Activated T-cell treated with anti-CD3 and anti-CD28 coated beads, Interleukin-2, amount 50 U/mL, for 24 hours (primary cell): ENCODE results near the gene CCN5.

ENCODE experiments used
- DNase-seq: peaks from one replicate; pipeline ENCODE4 v3.0.0-alpha.2; 2020
- H3K27ac Mint-ChIP-seq: 2 replicates; pipeline ENCODE4 v1.8.0; 2020; ENCODE audit warnings: mild to moderate bottlenecking, mixed read lengths
- H3K27me3 Mint-ChIP-seq: 2 replicates; pipeline ENCODE4 v1.8.0; 2020; ENCODE audit warnings: mixed read lengths
- H3K36me3 Mint-ChIP-seq: 2 replicates; pipeline ENCODE4 v1.8.0; 2020; ENCODE audit warnings: low read depth, mixed read lengths
- H3K4me1 Mint-ChIP-seq: 2 replicates; pipeline ENCODE4 v1.8.0; 2020; ENCODE audit warnings: low read depth, mixed read lengths
- H3K4me3 Mint-ChIP-seq: 2 replicates; pipeline ENCODE4 v1.8.0; 2020; ENCODE audit warnings: mild to moderate bottlenecking, moderate library complexity, mixed read lengths
- H3K9me3 Mint-ChIP-seq: 2 replicates; pipeline ENCODE4 v1.8.0; 2020; ENCODE audit warnings: mixed read lengths

The CCN5 gene

GRCh38 chr20:44719841-44720240, 4.7 kb downstream of the CCN5 start:
- H3K36me3 Mint-ChIP-seq: no peaks in the 10 kb centered on the region
- H3K27me3 Mint-ChIP-seq: no peaks in the 10 kb centered on the region
- DNase-seq: no peak
- no peaks in the 10 kb centered on the region for H3K9me3 Mint-ChIP-seq
- no peak overlapping the region for H3K27ac Mint-ChIP-seq
- no peaks in the 10 kb centered on the region for H3K4me1 Mint-ChIP-seq
- no peak overlapping the region for H3K4me3 Mint-ChIP-seq

GRCh38 chr20:44720621-44720996, 5.4 kb downstream of the CCN5 start:
- H3K27ac Mint-ChIP-seq: no peak overlapping the region
- H3K9me3 Mint-ChIP-seq: no peaks in the 10 kb centered on the region
- no peaks in the 10 kb centered on the region for H3K4me1 Mint-ChIP-seq
- no peak for DNase-seq
- no peaks in the 10 kb centered on the region for H3K36me3 Mint-ChIP-seq
- H3K4me3 Mint-ChIP-seq: no peak overlapping the region
- no peaks in the 10 kb centered on the region for H3K27me3 Mint-ChIP-seq

- no peaks in the 10 kb centered on the region for H3K27me3 Mint-ChIP-seq
- H3K9me3 Mint-ChIP-seq: no peaks in the 10 kb centered on the region
- no peaks in the 10 kb centered on the region for H3K36me3 Mint-ChIP-seq
- no peak overlapping the region for H3K4me3 Mint-ChIP-seq
- no peak overlapping the region for H3K27ac Mint-ChIP-seq
- DNase-seq: no peak
- no peaks in the 10 kb centered on the region for H3K4me1 Mint-ChIP-seq
These were observed 6.0 kb downstream of the CCN5 start for GRCh38 chr20:44720997-44721784.

GRCh38 chr20:44721785-44722054, 6.6 kb downstream of the CCN5 start:
- no peak overlapping the region for H3K27ac Mint-ChIP-seq

GRCh38 chr20:44722990-44723389, 7.8 kb downstream of the CCN5 start:
- H3K27ac Mint-ChIP-seq: no peak overlapping the region
- H3K9me3 Mint-ChIP-seq: no peaks in the 10 kb centered on the region
- no peak overlapping the region for H3K4me3 Mint-ChIP-seq
- no peaks in the 10 kb centered on the region for H3K36me3 Mint-ChIP-seq
- H3K27me3 Mint-ChIP-seq: no peaks in the 10 kb centered on the region
- no peak for DNase-seq
- no peaks in the 10 kb centered on the region for H3K4me1 Mint-ChIP-seq

More at GRCh38 chr20:44721785-44722054, 6.6 kb downstream of the CCN5 start:
- H3K27me3 Mint-ChIP-seq: no peaks in the 10 kb centered on the region
- no peak for DNase-seq
- H3K36me3 Mint-ChIP-seq: no peaks in the 10 kb centered on the region
- H3K4me3 Mint-ChIP-seq: no peak overlapping the region
- no peaks in the 10 kb centered on the region for H3K9me3 Mint-ChIP-seq
- no peaks in the 10 kb centered on the region for H3K4me1 Mint-ChIP-seq

GRCh38 chr20:44723391-44723790, 8.2 kb downstream of the CCN5 start:
- no peak overlapping the region for H3K4me3 Mint-ChIP-seq
- DNase-seq: no peak
- H3K36me3 Mint-ChIP-seq: no peaks in the 10 kb centered on the region
- H3K27me3 Mint-ChIP-seq: no peaks in the 10 kb centered on the region
- H3K27ac Mint-ChIP-seq: no peak overlapping the region
- H3K9me3 Mint-ChIP-seq: no peaks in the 10 kb centered on the region
- H3K4me1 Mint-ChIP-seq: no peaks in the 10 kb centered on the region

- H3K27ac Mint-ChIP-seq: no peak overlapping the region
- DNase-seq: no peak
- no peaks in the 10 kb centered on the region for H3K9me3 Mint-ChIP-seq
- H3K4me1 Mint-ChIP-seq: no peaks in the 10 kb centered on the region
- no peaks in the 10 kb centered on the region for H3K27me3 Mint-ChIP-seq
- no peak overlapping the region for H3K4me3 Mint-ChIP-seq
- H3K36me3 Mint-ChIP-seq: no peaks in the 10 kb centered on the region
These were observed 8.7 kb downstream of the CCN5 start for GRCh38 chr20:44723798-44724362.

GRCh38 chr20:44724423-44725091, 9.4 kb downstream of the CCN5 start:
- Mint-ChIP-seq H3K36me3 (no peaks in the 10 kb centered on the region), H3K27ac (no peak overlapping the region), H3K4me3 (no peak overlapping the region), H3K9me3 (no peaks in the 10 kb centered on the region), H3K27me3 (no peaks in the 10 kb centered on the region), H3K4me1 (no peaks in the 10 kb centered on the region)
- no peak for DNase-seq

GRCh38 chr20:44725837-44726236, 10.7 kb downstream of the CCN5 start:
- Mint-ChIP-seq H3K36me3 (no peaks in the 10 kb centered on the region), H3K4me3 (no peak overlapping the region), H3K9me3 (no peaks in the 10 kb centered on the region), H3K27me3 (no peaks in the 10 kb centered on the region), H3K27ac (no peak overlapping the region), H3K4me1 (no peaks in the 10 kb centered on the region)
- DNase-seq: no peak

- Mint-ChIP-seq H3K4me1 (peaks cover 3% of the 10 kb centered on the region), H3K36me3 (no peaks in the 10 kb centered on the region), H3K9me3 (no peaks in the 10 kb centered on the region), H3K27me3 (no peaks in the 10 kb centered on the region), H3K27ac (no peak overlapping the region), H3K4me3 (no peak overlapping the region)
- DNase-seq: no peak
These were observed 11.9 kb downstream of the CCN5 start for GRCh38 chr20:44727039-44727438.

GRCh38 chr20:44727651-44728050, 12.5 kb downstream of the CCN5 start:
- no peaks in the 10 kb centered on the region for H3K36me3 Mint-ChIP-seq
- no peak overlapping the region for H3K4me3 Mint-ChIP-seq
- no peak overlapping the region for H3K27ac Mint-ChIP-seq
- H3K4me1 Mint-ChIP-seq: peaks cover 9% of the 10 kb centered on the region
- H3K27me3 Mint-ChIP-seq: no peaks in the 10 kb centered on the region
- DNase-seq: no peak
- no peaks in the 10 kb centered on the region for H3K9me3 Mint-ChIP-seq

- no peak for DNase-seq
These were observed 13.8 kb downstream of the CCN5 start for GRCh38 chr20:44728801-44729443.

GRCh38 chr20:44730441-44730840, 15.3 kb downstream of the CCN5 start:
- no peak overlapping the region for H3K27ac Mint-ChIP-seq
- H3K27me3 Mint-ChIP-seq: no peaks in the 10 kb centered on the region
- no peak for DNase-seq
- no peaks in the 10 kb centered on the region for H3K36me3 Mint-ChIP-seq
- H3K4me3 Mint-ChIP-seq: no peak overlapping the region
- peaks cover 16% of the 10 kb centered on the region for H3K4me1 Mint-ChIP-seq
- H3K9me3 Mint-ChIP-seq: no peaks in the 10 kb centered on the region

More at GRCh38 chr20:44728801-44729443, 13.8 kb downstream of the CCN5 start:
- Mint-ChIP-seq H3K4me1 (peaks cover 16% of the 10 kb centered on the region), H3K27me3 (no peaks in the 10 kb centered on the region), H3K9me3 (no peaks in the 10 kb centered on the region), H3K27ac (no peak overlapping the region), H3K36me3 (no peaks in the 10 kb centered on the region), H3K4me3 (no peak overlapping the region)

- Mint-ChIP-seq H3K36me3 (no peaks in the 10 kb centered on the region), H3K4me1 (peaks cover 24% of the 10 kb centered on the region), H3K27me3 (no peaks in the 10 kb centered on the region), H3K27ac (no peak overlapping the region), H3K4me3 (no peak overlapping the region), H3K9me3 (no peaks in the 10 kb centered on the region)
- DNase-seq: no peak
These were observed 16.5 kb downstream of the CCN5 start for GRCh38 chr20:44731657-44732056.

- no peaks in the 10 kb centered on the region for H3K9me3 Mint-ChIP-seq
- peaks cover 27% of the 10 kb centered on the region for H3K4me1 Mint-ChIP-seq
- DNase-seq: no peak
- peak overlapping the region; percentile 16 for H3K27ac Mint-ChIP-seq
- no peak overlapping the region for H3K4me3 Mint-ChIP-seq
- no peaks in the 10 kb centered on the region for H3K27me3 Mint-ChIP-seq
- no peaks in the 10 kb centered on the region for H3K36me3 Mint-ChIP-seq
These were observed 17.2 kb downstream of the CCN5 start for GRCh38 chr20:44732327-44732726.
